ENCODE measurements around the gene ZNF277. TPM values are rescaled to one million over a fixed set of nuclear protein-coding genes. Genes with fewer than 3 reads are reported as not detected.
A peak's percentile ranks its signal among the peaks of the same experiment; 100 is the strongest.

Gene ZNF277
- total RNA-seq, 1 donor from 2014 or later, result 58.2 TPM

GRCh38 chr7:112176693-112177415, 29.6 kb upstream of the ZNF277 start:
- FAIRE-seq, result no peak
- H3K27me3 ChIP-seq (ENCODE audit: control insufficient read depth, insufficient read depth, low read length), result no peaks in the 10 kb centered on the region
- H3K36me3 ChIP-seq (ENCODE audit: control insufficient read depth, insufficient read depth, low read length), result no peaks in the 10 kb centered on the region
- no peak for DNase-seq (ENCODE audit: low read depth)
- TF ChIP-seq CTCF (IDR thresholded peaks at IDR 0.05; ENCODE audit: insufficient read depth, low read length, severe bottlenecking), result no peak
- H3K4me3 ChIP-seq (ENCODE audit: low read depth, low read length), result no peak overlapping the region

DNA sequence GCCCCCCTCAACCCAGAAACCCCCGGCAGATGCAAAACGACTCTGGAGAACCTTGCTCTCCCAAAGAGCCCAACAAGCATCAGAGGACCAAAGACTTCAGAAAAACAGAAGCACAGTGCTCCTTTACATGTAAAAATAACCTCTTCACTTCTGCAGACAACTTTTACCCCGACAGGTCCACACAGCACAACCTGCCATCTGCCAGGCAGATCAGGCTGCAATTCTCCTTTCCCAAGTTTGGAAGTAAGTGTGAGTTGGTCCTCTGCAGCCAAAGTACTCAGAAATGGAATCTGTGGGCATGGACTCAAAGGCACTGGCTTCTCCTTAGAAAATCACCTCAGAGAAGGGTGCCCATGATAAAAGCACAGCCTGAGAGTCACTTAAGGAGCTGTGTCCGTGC, 26.3 kb upstream of the ZNF277 start:
- no peak for TF ChIP-seq CTCF (IDR thresholded peaks at IDR 0.05; ENCODE audit: insufficient read depth, low read length, severe bottlenecking)
- no peak for FAIRE-seq

DNA sequence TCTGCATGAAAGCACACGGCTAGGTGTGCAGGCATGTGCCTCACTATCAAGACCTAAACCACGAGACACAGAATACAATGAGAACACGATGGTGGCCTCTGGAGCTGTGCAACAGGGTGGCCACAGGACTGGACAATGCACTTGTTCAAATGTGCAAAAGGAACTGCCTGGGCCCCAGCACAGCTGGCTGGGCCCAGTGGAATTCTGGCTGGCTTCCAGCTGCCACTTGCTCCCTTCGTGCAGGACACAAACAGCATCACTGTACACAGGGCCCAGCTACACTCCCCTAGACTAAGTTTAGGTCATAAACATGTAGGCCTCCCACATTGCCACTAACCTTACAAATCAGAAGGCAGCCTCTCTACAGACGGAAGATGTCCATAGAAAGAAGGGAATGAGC, 23.7 kb upstream of the ZNF277 start:
- Histone ChIP-seq H3K4me3 (ENCODE audit: low read depth, low read length) (no peak overlapping the region), H3K27me3 (ENCODE audit: control insufficient read depth, insufficient read depth, low read length) (no peaks in the 10 kb centered on the region), H3K36me3 (ENCODE audit: control insufficient read depth, insufficient read depth, low read length) (no peaks in the 10 kb centered on the region)
- DNase-seq (ENCODE audit: low read depth) (no peak), FAIRE-seq (no peak)
- TF ChIP-seq CTCF (IDR thresholded peaks at IDR 0.05; ENCODE audit: insufficient read depth, low read length, severe bottlenecking), result no peak

More for the DNA sequence above, 26.3 kb upstream of the ZNF277 start:
- Histone ChIP-seq H3K27me3 (ENCODE audit: control insufficient read depth, insufficient read depth, low read length) (no peaks in the 10 kb centered on the region), H3K4me3 (ENCODE audit: low read depth, low read length) (no peak overlapping the region), H3K36me3 (ENCODE audit: control insufficient read depth, insufficient read depth, low read length) (no peaks in the 10 kb centered on the region)
- DNase-seq (ENCODE audit: low read depth), result no peak

DNA sequence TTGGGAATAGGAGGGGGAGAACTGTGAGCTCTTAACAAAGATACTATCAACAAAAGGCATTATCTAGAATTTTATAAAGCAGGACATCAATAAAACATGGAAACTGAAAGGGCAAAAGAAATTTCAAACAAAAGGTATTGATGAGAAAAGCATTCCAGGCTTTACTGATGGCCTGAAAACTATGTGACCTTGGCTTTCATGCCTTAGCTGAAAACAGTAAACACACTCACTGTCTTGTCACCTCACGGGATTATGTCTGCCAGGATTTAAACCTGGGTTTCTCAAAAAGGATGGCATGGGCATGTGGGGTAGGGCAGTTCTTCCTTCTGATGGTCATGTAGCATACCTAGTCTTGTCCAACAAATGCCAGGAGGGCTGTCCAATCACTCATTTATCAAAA, 23.2 kb upstream of the ZNF277 start:
- DNase-seq (ENCODE audit: low read depth), result no peak
- no peak for TF ChIP-seq CTCF (IDR thresholded peaks at IDR 0.05; ENCODE audit: insufficient read depth, low read length, severe bottlenecking)
- no peaks in the 10 kb centered on the region for H3K27me3 ChIP-seq (ENCODE audit: control insufficient read depth, insufficient read depth, low read length)
- no peak overlapping the region for H3K4me3 ChIP-seq (ENCODE audit: low read depth, low read length)
- H3K36me3 ChIP-seq (ENCODE audit: control insufficient read depth, insufficient read depth, low read length), result no peaks in the 10 kb centered on the region
- peak; percentile 47 for FAIRE-seq

DNA sequence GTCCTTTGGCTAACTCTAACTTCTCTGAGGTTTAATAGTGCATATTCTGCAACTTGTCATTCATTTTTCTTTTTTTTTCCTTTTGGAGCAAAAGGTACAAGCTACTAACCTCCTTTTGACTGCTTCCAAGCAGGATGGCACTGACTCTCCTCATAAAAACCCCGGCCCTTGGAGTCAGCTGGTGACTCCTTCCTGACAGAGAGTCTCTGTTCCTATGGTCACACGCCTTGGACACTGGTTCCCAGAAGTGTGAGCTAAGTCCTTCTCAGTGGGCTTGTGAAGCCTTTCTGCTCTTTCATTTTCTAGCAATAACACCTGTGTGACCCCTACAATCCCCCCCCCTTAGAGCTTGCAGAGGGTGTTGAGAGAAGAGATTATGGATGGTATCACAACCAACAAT, 22.0 kb upstream of the ZNF277 start:
- DNase-seq (ENCODE audit: low read depth), result no peak
- no peak for FAIRE-seq
- H3K4me3 ChIP-seq (ENCODE audit: low read depth, low read length), result no peak overlapping the region
- no peak for TF ChIP-seq CTCF (IDR thresholded peaks at IDR 0.05; ENCODE audit: insufficient read depth, low read length, severe bottlenecking)
- H3K36me3 ChIP-seq (ENCODE audit: control insufficient read depth, insufficient read depth, low read length), result no peaks in the 10 kb centered on the region
- H3K27me3 ChIP-seq (ENCODE audit: control insufficient read depth, insufficient read depth, low read length), result no peaks in the 10 kb centered on the region
